Measurements from ENCODE around the gene HSD17B2.
"Not testable (repeated sequence)": the region's sequence is repeated elsewhere in the genome, so short reads cannot be mapped to it uniquely, and the experiment has no call there.

HSD17B2 gene

GRCh38 chr16:82082543-82083244 lies 47.6 kb downstream of the HSD17B2 start:
- no peak for DNase-seq

GRCh38 chr16:82083710-82084353 lies 48.8 kb downstream of the HSD17B2 start:
- DNase-seq: no peak

- DNase-seq: no peak
Measured at GRCh38 chr16:82085011-82085779, 50.1 kb downstream of the HSD17B2 start.

DNA sequence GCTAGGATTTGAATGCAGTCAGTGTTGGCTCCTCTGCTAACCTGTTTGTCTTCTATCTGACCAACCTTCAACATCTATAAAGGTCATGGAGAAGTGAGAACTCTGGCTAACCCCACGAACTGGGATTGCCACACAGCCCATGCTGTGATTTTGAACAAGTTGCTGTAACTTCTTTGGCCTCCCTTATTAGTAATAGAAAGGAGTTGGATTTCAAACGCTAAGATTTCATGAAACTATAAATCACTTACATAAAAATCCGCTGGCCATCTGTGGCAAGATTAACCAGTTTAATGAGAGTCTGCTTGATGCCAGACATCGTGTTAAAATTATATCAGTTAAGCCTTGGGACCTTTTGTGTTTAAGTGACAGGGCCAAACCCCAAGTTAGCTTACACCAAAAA lies 53.4 kb downstream of the HSD17B2 start:
- DNase-seq: no peak

GRCh38 chr16:82091241-82091640 lies 56.2 kb downstream of the HSD17B2 start:
- DNase-seq: peak; percentile 14

- no peak for DNase-seq
Measured at GRCh38 chr16:82092711-82093110, 57.7 kb downstream of the HSD17B2 start.

GRCh38 chr16:82093666-82094300 lies 58.7 kb downstream of the HSD17B2 start:
- DNase-seq: no peak

DNA sequence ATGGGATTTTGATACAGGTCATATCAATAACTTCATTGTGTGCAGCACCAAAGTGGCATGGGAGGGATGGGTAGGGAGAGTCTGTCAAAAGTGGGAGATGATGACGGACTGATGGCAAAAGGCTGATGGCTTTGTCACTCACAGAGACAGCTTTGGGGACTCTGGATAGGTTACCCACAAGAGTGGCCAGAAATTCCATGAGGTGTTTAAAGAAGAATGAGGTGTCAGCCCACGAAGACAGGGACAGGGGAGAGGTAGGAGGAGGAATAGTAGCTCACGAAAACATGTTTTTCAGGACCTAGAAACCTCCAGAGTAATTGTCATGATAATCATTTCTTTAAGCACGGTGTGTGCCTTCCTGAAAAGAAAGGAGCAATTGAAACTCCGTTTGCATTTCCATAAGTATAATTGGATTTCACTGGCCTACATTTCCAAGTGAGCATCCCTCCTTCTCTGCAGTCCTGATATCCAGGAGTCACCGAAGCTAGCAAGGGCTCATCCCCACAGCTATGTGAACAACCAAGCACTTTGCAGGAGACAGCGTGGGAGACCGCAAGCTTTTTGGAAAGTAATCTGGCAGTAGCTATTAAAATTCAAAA lies 60.0 kb downstream of the HSD17B2 start:
- no peak for DNase-seq

DNA sequence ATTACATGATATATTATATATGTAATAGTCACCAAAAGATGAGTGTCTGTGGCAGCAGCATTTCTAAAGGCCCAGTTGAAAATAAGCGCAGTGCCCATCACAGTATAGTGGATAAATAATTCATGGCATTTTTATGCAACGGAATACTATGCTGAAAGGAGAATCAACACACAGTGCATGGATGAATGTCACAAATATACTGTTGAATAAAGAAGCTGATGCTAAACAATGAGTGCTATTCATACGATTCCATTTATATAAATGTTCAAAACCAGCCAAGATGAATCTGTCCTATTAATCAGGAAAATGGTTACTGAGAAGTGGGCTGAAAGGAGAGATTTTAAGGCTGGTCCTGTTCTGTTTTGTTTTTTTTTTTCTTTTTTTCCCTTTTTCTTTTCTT lies 61.6 kb downstream of the HSD17B2 start:
- DNase-seq: no peak

GRCh38 chr16:82105107-82105506 lies 70.1 kb downstream of the HSD17B2 start:
- DNase-seq: no peak

- DNase-seq: no peak
Measured at GRCh38 chr16:82108100-82108499, 73.0 kb downstream of the HSD17B2 start.

GRCh38 chr16:82108774-82109173 lies 73.7 kb downstream of the HSD17B2 start:
- no peak for DNase-seq

GRCh38 chr16:82109266-82109665 lies 74.2 kb downstream of the HSD17B2 start:
- DNase-seq: not testable (repeated sequence)

GRCh38 chr16:82111944-82112343 lies 76.9 kb downstream of the HSD17B2 start:
- no peak for DNase-seq

DNA sequence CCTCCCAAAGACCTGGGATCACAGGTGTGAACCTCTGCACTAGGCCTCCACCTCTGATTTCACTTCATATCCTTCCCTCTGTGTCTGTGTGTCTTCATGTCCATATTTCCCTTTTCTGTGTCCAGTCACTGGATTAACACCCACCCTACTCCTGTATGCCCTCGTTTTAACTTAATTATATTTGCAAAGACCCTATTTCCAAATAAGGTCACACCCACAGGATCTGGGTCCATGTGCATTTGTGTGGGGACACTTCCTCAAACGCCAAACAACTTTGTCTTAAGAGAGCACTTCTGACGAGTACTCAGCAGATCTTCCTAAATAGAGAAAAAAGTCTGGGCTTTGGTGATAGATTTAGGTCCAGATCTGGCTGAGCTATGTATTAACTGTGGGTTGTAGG lies 78.7 kb downstream of the HSD17B2 start:
- DNase-seq: no peak

GRCh38 chr16:82116535-82116934 lies 81.5 kb downstream of the HSD17B2 start:
- no peak for DNase-seq

DNA sequence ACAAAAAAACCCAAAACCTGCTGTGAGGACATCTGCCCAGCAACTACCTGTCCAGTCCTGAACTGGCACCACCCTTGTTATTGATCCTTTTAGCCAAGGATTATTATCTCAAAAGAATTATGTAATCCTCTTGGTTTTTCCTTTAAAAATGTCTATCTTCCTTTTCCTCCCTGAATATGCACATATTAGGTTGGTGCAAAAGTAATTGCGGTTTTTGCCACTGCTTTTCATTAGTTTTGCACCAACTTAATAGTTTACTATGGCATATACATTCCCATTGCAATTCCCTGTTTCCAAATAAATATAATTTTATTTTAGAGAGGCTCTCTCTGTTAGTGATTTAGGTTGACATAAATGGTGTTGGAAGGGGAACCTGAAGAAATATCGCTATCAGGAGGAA lies 83.7 kb downstream of the HSD17B2 start:
- DNase-seq: no peak

DNA sequence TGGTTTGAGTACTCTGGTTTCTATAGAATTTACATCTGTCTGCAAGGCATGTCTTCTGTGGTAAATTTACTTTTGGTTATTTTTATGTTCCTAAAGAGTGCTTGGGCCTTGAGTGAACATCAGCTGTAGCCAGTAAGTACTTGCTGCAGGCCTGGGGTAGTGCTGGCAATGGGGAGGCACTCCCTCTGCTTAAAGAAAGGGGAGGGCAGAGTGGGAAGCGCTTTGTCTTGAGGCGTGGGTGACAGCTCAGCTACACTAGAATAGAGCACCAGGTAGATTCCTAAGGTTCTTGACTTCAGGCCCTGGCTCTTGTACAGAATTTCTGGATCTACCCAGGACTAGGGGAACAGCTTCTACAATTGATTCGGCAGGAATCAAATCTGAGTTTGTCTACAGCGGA lies 84.4 kb downstream of the HSD17B2 start:
- no peak for DNase-seq

DNA sequence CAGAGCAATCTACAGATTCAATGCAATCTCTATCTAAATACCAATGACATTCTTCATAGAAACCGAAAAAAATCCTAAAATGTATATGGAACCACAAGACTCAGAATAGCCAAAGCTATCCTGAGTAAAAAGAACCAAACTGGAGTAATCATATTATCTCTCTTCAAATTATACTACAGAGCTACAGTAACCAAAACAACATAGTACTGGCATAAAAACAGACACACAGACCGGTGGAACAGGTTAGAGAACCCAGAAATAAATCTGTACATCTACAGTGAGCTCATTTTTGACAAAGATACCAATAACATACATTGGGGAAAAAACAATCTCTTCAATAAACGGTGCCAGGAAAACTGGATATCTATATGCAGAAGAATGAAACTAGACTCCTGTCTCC lies 89.6 kb downstream of the HSD17B2 start:
- DNase-seq: no peak

- no peak for DNase-seq
Measured at GRCh38 chr16:82129881-82130280, 94.8 kb downstream of the HSD17B2 start.

DNA sequence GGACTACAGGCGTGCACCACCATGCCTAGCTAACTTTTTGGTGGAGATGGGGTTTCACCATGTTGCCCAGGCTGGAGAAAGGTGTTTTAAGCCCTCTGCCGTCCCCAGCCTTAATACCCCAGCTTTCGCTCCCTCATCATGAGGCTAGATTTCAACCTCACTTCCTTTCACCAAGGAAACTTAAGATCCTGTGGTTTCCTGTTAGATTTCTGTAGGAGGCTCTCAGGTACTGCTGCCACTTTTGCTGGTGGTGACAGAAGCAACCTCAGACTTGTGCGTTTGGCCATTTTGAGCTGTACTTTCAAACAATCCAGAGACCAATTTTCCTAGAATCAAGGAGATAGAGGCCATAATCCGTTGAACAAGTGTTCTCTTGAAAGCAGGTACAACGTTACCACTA lies 98.7 kb downstream of the HSD17B2 start:
- DNase-seq: no peak

DNA sequence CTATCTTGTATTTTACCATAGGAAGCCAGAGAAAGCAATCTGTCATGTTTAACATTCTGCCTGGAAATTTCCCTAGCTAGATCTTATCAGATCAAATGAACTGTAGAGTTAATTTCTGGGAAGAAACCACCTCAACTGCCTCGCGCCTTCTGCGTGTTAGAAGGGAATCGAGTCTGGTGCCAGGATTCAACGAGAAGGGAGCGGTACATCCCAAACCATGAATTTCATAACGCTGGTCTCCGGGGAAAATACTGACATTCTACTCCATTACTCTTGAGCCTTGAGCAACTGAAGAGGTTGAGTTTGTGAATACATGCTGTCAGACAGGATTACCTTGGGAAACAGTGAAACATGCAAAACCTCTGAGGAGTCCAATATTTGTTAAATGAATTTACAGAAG lies 99.8 kb downstream of the HSD17B2 start:
- no peak for DNase-seq

DNA sequence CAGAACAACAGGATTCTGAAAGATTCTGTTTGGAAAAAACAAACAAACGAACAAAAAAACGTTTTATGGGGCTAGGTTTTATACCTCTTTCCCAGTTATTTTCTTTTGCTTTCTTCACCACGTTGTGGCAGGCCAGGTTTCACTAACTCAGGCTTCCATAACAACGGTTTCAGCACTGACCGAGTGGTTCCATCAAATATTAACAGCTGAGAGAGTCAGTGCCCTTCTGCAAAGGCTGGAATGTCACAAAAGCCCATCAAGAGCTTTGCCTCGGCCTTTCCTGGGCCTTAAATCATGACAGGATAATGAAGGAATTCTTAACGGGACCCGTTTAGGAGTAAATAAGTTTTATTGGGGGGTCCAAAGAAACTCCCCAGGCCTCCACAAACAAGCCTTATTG lies 100.8 kb downstream of the HSD17B2 start:
- DNase-seq: no peak
